ENCODE measurements around the gene ZMYM2.

ZMYM2 gene

DNA sequence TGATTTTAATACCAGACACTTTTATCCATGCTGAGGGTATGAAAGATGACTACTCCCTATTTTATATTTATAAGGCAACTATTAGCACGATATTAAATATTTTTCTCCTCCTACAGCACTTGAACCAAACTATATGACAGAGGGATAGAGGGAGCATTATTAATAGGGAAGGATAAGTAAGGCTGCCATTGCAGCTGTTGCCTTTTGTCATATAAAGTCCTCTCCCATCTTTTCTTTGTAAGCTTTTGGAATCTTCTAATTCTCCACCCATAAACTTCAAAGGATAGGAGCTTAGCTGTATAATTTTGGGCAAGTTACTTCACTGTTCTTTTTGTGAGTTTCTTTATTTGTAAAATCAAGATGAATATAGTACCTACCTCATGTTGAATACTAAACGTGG lies 95.4 kb downstream of the ZMYM2 start:
- H3K36me3 ChIP-seq (ENCODE audit: insufficient read depth, low read length): peaks cover 69% of the 10 kb centered on the region; the same call in 1 of the 2 replicates
- H3K4me2 ChIP-seq (ENCODE audit: low read length): no peak overlapping the region

DNA sequence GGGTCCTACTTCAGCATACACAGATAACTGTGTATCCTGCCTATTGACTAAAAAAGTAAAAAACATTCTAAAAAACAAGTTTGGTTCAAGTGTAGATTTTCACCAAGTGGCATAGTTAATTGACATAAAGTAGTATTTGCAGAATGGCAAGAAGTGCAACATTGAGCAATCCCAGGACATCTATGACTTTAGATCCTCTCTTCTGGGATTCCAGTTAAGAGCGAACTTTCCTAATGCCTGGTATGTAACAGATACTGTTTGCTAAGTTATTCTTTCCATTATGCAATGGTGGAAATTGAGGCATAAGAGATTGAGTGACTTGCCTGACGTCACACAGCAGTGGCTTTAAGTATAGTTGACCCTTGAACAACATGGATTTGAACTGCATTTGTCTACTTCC lies 96.1 kb downstream of the ZMYM2 start:
- Histone ChIP-seq H3K9me3 (ENCODE audit: low read length) (no peaks in the 10 kb centered on the region), H2AFZ (ENCODE audit: low read length) (no peak overlapping the region)

More for the DNA sequence above, 95.4 kb downstream of the ZMYM2 start:
- Histone ChIP-seq H3K79me2 (ENCODE audit: insufficient read depth, low read length) (no peaks in the 10 kb centered on the region), H3K9me3 (ENCODE audit: low read length) (no peaks in the 10 kb centered on the region), H3F3A (ENCODE audit: insufficient read depth, low read length) (no peaks in the 10 kb centered on the region), H3K4me3 (ENCODE audit: low read depth, low read length, poor library complexity, severe bottlenecking) (no peak overlapping the region), H3K27me3 (ENCODE audit: insufficient read depth, low read length) (no peaks in the 10 kb centered on the region), H3K9ac (ENCODE audit: low read length) (no peak overlapping the region), H3K9me2 (ENCODE audit: low read depth, low read length) (no peaks in the 10 kb centered on the region; the same call in 1 of the 2 replicates), H2AFZ (ENCODE audit: low read length) (no peak overlapping the region), H4K20me1 (ENCODE audit: insufficient read depth, low read length) (no peaks in the 10 kb centered on the region), H3K27ac (ENCODE audit: low read depth, low read length, poor library complexity, severe bottlenecking) (no peak overlapping the region), H3K4me1 (ENCODE audit: insufficient read depth, low read length, severe bottlenecking) (no peaks in the 10 kb centered on the region)
- TF ChIP-seq, protein P1, sequence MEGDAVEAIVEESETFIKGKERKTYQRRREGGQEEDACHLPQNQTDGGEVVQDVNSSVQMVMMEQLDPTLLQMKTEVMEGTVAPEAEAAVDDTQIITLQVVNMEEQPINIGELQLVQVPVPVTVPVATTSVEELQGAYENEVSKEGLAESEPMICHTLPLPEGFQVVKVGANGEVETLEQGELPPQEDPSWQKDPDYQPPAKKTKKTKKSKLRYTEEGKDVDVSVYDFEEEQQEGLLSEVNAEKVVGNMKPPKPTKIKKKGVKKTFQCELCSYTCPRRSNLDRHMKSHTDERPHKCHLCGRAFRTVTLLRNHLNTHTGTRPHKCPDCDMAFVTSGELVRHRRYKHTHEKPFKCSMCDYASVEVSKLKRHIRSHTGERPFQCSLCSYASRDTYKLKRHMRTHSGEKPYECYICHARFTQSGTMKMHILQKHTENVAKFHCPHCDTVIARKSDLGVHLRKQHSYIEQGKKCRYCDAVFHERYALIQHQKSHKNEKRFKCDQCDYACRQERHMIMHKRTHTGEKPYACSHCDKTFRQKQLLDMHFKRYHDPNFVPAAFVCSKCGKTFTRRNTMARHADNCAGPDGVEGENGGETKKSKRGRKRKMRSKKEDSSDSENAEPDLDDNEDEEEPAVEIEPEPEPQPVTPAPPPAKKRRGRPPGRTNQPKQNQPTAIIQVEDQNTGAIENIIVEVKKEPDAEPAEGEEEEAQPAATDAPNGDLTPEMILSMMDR (IDR thresholded peaks at IDR 0.05; ENCODE audit: low read length): no peak
- TF ChIP-seq EZH2 (IDR thresholded peaks at IDR 0.05; ENCODE audit: borderline replicate concordance, low read length): no peak

DNA sequence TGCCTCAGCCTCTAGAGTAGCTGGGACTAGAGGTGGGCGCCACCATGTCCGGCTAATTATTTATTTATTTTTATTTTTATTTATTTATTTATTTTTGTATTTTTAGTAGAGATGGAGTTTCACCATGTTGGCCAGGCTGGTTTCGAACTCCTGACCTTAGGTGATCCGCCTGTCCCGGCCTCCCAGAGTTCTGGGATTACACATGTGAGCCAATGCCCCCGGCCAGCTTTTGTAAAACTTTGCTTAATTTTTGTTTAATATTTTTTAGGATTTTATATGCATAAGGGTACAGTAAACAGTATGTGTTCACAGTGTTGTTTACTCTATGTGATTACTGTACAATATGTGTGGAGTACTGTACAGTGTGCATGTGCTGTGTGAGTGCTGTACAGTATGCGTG lies 98.7 kb downstream of the ZMYM2 start:
- Histone ChIP-seq H2AFZ (ENCODE audit: low read length) (no peak overlapping the region), H3F3A (ENCODE audit: insufficient read depth, low read length) (no peaks in the 10 kb centered on the region), H3K9me3 (ENCODE audit: low read length) (no peaks in the 10 kb centered on the region), H4K20me1 (ENCODE audit: insufficient read depth, low read length) (no peaks in the 10 kb centered on the region), H3K9me2 (ENCODE audit: low read depth, low read length) (no peaks in the 10 kb centered on the region), H3K36me3 (ENCODE audit: insufficient read depth, low read length) (peaks cover 82% of the 10 kb centered on the region), H3K27ac (ENCODE audit: low read depth, low read length, poor library complexity, severe bottlenecking) (no peak overlapping the region), H3K9ac (ENCODE audit: low read length) (no peak overlapping the region), H3K79me2 (ENCODE audit: insufficient read depth, low read length) (no peaks in the 10 kb centered on the region), H3K27me3 (ENCODE audit: insufficient read depth, low read length) (no peaks in the 10 kb centered on the region), H3K4me1 (ENCODE audit: insufficient read depth, low read length, severe bottlenecking) (no peaks in the 10 kb centered on the region), H3K4me3 (ENCODE audit: low read depth, low read length, poor library complexity, severe bottlenecking) (no peak overlapping the region), H3K4me2 (ENCODE audit: low read length) (no peak overlapping the region)
- TF ChIP-seq, protein P1 (IDR thresholded peaks at IDR 0.05; ENCODE audit: low read length): no peak
- no peak for TF ChIP-seq EZH2 (IDR thresholded peaks at IDR 0.05; ENCODE audit: borderline replicate concordance, low read length)

More for the DNA sequence above, 96.1 kb downstream of the ZMYM2 start:
- TF ChIP-seq EZH2 (IDR thresholded peaks at IDR 0.05; ENCODE audit: borderline replicate concordance, low read length): no peak
- TF ChIP-seq, protein P1 (IDR thresholded peaks at IDR 0.05; ENCODE audit: low read length): no peak
- H3K4me1 ChIP-seq (ENCODE audit: insufficient read depth, low read length, severe bottlenecking): no peaks in the 10 kb centered on the region
- no peak overlapping the region for H3K27ac ChIP-seq (ENCODE audit: low read depth, low read length, poor library complexity, severe bottlenecking)
- H3K4me3 ChIP-seq (ENCODE audit: low read depth, low read length, poor library complexity, severe bottlenecking): no peak overlapping the region
- no peak overlapping the region for H3K9ac ChIP-seq (ENCODE audit: low read length)
- H3K36me3 ChIP-seq (ENCODE audit: insufficient read depth, low read length): peaks cover 74% of the 10 kb centered on the region
- no peaks in the 10 kb centered on the region for H3K27me3 ChIP-seq (ENCODE audit: insufficient read depth, low read length)
- no peaks in the 10 kb centered on the region for H4K20me1 ChIP-seq (ENCODE audit: insufficient read depth, low read length)
- no peaks in the 10 kb centered on the region for H3K79me2 ChIP-seq (ENCODE audit: insufficient read depth, low read length)
- no peak overlapping the region for H3K4me2 ChIP-seq (ENCODE audit: low read length)
- no peaks in the 10 kb centered on the region for H3F3A ChIP-seq (ENCODE audit: insufficient read depth, low read length)
- no peaks in the 10 kb centered on the region; the same call in 1 of the 2 replicates for H3K9me2 ChIP-seq (ENCODE audit: low read depth, low read length)

Data from OCI-LY1 (cell line).